GM12801 (cell line): Measurements from ENCODE around the gene CBFA2T3.

ENCODE experiments used
- CTCF ChIP-seq: IDR thresholded peaks from one replicate; pipeline ENCODE4 v1.5.1; 2011; ENCODE audit warnings: control low read depth; ENCODE audit not compliant: insufficient read length; ENCODE audit errors: extremely low read depth

CBFA2T3 gene

GRCh38 chr16:88931373-88931900 lies 45.6 kb downstream of the CBFA2T3 start:
- TF ChIP-seq CTCF, result no peak

- no peak for TF ChIP-seq CTCF
These were observed 46.3 kb downstream of the CBFA2T3 start for GRCh38 chr16:88930716-88931115.

GRCh38 chr16:88929091-88929445 lies 47.9 kb downstream of the CBFA2T3 start:
- TF ChIP-seq CTCF, result no peak

GRCh38 chr16:88928405-88929090 lies 48.5 kb downstream of the CBFA2T3 start:
- no peak for TF ChIP-seq CTCF

- no peak for TF ChIP-seq CTCF
These were observed 49.3 kb downstream of the CBFA2T3 start for GRCh38 chr16:88927661-88928060.

- no peak for TF ChIP-seq CTCF
These were observed 50.0 kb downstream of the CBFA2T3 start for GRCh38 chr16:88927010-88927409.

- no peak for TF ChIP-seq CTCF
These were observed 50.5 kb downstream of the CBFA2T3 start for GRCh38 chr16:88926374-88926990.
